ENCODE measurements around the gene PLA2R1. TPM values are rescaled to one million over a fixed set of nuclear protein-coding genes. Genes with fewer than 3 reads are reported as not detected.

The PLA2R1 gene
- total RNA-seq, 2 experiments from 2014 or later = not detected

- POLR2A ChIA-PET = no interaction called here
- CTCF ChIA-PET = no interaction called here
Observed at GRCh38 chr2:160035125-160035524, 27.3 kb downstream of the PLA2R1 start.

DNA sequence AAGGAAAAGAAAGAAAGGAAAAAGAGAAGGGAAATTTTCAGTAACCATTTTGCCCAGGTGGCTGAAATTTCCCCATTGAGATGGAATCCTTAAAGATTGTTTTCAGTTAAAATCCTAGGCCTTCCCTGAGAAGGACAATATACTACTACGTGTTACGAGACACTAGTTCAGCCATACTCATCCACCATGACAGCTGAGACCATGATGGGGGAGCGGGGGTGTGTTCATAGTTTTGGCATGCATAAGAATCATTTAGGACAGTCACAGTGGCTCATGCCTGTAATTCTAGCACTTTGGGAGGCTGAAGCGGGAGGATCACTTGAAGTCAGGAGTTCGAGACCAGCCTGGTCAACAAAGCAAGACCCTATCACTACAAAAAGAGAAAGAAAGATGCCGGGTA is 28.0 kb downstream of the PLA2R1 start:
- ChIA-PET CTCF (no interaction called here), POLR2A (no interaction called here)

- CTCF ChIA-PET = no interaction called here
Observed at GRCh38 chr2:160033732-160034392, 28.6 kb downstream of the PLA2R1 start.

DNA sequence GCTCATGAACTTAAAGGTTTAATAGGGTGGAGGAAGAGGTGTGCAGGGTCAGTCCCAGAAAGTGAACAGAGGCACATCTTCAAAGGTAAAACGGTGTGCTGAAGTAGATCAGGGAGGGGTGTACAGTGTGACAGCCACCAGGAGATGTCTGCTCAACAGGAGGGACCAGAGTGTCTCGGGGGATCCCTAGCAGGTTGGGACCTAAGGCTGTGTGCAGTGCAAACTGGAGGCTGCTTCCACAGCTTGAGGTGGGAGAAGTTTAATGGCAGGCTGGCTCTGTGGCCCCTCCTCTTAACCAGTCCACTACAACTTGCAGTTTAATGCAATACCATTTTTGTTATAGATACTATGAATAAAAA is 33.2 kb downstream of the PLA2R1 start:
- POLR2A ChIA-PET = no interaction called here
- CTCF ChIA-PET = no interaction called here

More at GRCh38 chr2:160033732-160034392, 28.6 kb downstream of the PLA2R1 start:
- POLR2A ChIA-PET = no interaction called here

DNA sequence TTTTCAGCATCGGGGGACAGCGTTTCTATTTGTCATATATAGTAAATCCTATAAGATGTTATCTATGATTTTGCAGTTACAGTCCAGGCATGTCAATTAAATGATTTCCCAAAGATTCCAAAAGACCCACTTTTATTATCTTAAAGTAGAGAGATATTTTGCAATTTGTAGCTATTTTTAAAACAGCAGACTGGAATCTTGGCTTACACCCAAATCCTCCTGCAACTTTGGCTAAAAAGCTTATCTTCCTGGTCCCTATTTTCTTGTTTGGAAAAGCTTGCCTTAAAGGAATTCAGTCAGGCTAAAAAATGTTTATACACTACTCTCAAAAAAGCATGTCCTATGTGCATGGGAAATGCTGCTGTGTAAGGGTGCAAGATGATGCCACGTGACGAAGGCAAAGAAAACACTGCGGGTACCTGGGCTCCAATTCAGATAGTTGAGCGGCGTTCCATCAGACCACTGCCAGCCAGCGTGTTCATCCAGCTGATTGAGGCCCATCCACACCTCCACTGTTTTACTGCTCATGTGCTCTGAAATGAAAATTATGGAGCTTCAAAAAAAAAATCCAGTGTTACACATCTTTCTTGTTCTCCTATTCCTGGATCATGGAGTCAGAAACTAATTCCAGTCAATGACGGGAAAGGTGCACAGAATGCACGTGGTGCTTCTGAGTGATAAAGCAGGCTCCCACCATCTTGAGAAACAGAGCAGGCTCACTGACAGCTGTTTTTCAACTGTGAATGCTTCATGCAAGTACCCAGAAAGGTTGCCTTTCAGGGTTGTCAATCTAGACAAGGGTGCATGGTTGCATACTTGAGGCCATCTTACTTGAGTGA is 33.8 kb downstream of the PLA2R1 start:
- CTCF ChIA-PET = no interaction called here
- POLR2A ChIA-PET = no interaction called here

DNA sequence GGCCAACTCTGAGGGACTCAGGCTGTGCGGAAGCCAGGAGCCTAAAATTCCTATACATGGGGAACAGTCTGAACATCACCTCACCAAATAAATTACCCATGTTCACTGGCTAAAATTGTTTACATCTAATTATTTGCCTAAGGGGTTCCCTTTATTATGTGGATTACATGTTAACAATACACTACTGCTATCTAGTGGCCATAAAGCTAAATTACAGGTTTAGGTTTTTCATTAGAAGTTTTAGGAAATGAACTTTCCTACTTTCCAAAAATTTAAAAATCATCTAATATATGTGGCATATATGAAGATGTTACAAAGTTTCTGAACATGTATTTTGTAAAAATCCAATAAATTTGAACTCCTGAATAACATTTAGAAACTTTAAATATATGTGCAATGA is 40.3 kb downstream of the PLA2R1 start:
- ChIA-PET CTCF (interaction anchor here (1.3 kb wide), 1 partner anchor 18 kb away, joined by 3 read pairs; no protein-coding TSS in a partner anchor), POLR2A (no interaction called here)

- CTCF ChIA-PET = no interaction called here
Observed at GRCh38 chr2:160019374-160020090, 42.9 kb downstream of the PLA2R1 start.

DNA sequence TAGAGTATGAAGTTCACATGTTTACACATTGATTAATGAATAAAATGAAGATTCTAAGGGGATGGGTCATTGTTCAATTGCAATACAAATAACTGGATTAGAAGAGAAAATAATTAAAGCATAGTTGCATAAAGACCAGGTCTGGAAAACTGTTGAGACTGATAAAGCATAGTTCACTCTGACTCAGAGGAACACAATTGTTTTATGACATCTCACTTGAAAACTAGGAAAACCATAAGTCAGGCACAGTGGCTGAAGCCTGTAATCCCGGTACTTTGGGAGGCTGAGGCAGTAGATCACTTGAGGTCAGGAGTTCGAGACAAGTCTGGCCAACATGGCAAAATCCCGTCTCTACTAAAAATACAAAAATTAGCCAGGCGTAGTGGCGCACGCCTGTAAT is 46.7 kb downstream of the PLA2R1 start:
- POLR2A ChIA-PET = no interaction called here
- CTCF ChIA-PET = no interaction called here

More at GRCh38 chr2:160019374-160020090, 42.9 kb downstream of the PLA2R1 start:
- POLR2A ChIA-PET = no interaction called here

- ChIA-PET CTCF (no interaction called here), POLR2A (no interaction called here)
Observed at GRCh38 chr2:160014227-160014626, 48.2 kb downstream of the PLA2R1 start.

GRCh38 chr2:160010361-160011145 is 51.9 kb downstream of the PLA2R1 start:
- ChIA-PET POLR2A (no interaction called here), CTCF (no interaction called here)

DNA sequence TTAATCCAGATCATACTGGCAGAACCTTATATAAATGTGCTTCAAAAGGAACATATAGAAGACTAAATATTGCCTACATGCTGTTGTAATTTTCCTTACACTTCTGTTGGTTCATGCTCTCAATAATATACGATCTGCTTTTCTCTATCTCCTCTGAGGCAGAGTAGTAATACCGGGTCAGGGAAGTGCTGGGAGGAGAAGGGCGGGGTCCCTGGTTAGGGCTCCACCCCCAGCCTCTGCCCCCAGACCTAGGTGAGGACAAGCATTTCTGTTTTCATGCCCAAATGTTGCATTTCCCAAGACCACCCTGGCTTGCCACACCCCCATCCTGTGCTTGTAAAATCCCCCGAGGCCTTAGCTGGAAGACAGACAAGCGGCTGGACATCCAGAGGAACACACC is 55.3 kb downstream of the PLA2R1 start:
- CTCF ChIA-PET = no interaction called here
- POLR2A ChIA-PET = no interaction called here

DNA sequence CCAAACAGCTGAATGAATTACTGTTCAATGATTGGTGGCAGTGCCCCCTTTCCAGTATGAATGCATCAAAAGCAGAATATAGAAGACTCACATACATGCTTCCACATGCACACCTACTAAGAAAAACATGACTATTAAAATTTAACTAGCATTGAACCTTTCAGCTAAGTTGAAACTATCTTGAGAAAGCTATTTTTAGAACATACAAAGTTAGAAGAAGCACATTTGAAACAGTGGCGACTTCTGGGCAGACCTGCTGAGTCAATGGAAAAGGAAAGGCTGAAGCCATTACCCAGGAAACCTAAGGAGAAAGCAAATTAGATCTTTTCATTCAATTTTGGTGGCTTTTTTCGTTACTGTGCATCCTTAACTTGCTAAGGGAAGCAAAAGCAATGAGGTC is 55.9 kb downstream of the PLA2R1 start:
- ChIA-PET CTCF (no interaction called here), POLR2A (no interaction called here)

- CTCF ChIA-PET = no interaction called here
Observed at GRCh38 chr2:160005908-160006307, 56.5 kb downstream of the PLA2R1 start.

GRCh38 chr2:160005476-160005875 is 56.9 kb downstream of the PLA2R1 start:
- CTCF ChIA-PET = no interaction called here
- POLR2A ChIA-PET = no interaction called here

More at GRCh38 chr2:160005908-160006307, 56.5 kb downstream of the PLA2R1 start:
- POLR2A ChIA-PET = no interaction called here

GRCh38 chr2:159998961-159999360 is 63.5 kb downstream of the PLA2R1 start:
- POLR2A ChIA-PET = no interaction called here

GRCh38 chr2:159998243-159998642 is 64.2 kb downstream of the PLA2R1 start:
- CTCF ChIA-PET = no interaction called here
- POLR2A ChIA-PET = no interaction called here

More at GRCh38 chr2:159998961-159999360, 63.5 kb downstream of the PLA2R1 start:
- CTCF ChIA-PET = no interaction called here

GRCh38 chr2:159996792-159997546 is 65.4 kb downstream of the PLA2R1 start:
- CTCF ChIA-PET = no interaction called here
- POLR2A ChIA-PET = no interaction called here

DNA sequence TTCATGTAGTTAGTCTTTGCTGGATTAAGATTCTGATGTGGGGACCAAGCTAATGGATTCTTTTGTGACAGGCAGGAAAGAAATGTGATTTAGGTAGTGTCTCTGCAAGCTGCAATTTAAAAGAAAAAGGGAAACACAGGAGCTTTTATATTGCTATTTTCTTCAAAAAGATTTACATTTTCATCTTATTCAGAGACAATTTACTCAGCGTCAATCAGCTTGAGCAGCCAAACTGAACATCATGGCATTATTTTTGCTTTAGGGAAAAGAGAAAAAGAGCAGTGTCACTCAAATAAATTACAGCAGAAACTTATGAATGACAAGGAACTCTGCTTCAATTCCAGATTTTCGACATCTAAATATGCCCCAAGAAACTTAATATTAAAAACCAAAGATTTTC is 67.4 kb downstream of the PLA2R1 start:
- CTCF ChIA-PET = no interaction called here

DNA sequence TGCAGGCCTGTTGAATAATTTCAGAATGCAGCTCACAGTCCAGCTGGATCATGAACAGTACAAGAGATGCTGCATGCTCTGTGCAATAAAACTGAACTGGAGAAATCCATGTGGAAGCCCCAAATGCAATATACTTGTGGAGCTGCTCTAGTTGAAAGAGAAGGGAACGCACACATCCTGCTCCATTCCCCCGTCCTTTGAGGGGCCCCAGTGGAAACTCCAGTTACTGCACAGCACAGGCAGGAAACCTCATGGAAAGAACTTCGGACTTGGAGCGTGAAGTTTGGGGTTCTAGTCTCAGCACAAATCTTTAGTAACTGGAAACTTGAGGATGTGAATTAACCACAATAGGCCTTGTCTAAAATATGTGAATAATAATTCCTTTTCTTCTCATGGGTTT is 73.2 kb downstream of the PLA2R1 start:
- CTCF ChIA-PET = no interaction called here
- POLR2A ChIA-PET = no interaction called here

More for the DNA sequence above, 67.4 kb downstream of the PLA2R1 start:
- POLR2A ChIA-PET = no interaction called here
